Central memory CD8-positive, alpha-beta T cell (primary cell): ENCODE measurements around the gene DPY30.

Experiments
- ATAC-seq: fragments of 150-1000 bp; cut with Tn5 transposase; replicated peaks from 2 replicates; pipeline ENCODE4 v1.10.0; 2022; ENCODE audit warnings: mild to moderate bottlenecking, moderate FRiP score, moderate number of reproducible peaks; ENCODE audit not compliant: poor library complexity, severe bottlenecking; ENCODE audit errors: extremely low read depth
- DNase-seq, 2 donors: peaks; one replicate each; pipeline ENCODE4 v3.0.0; 2021; ENCODE audit warnings: low spot score in 2 of 2
- H3K27ac Mint-ChIP-seq: one replicate; pipeline ENCODE4 v1.8.0; 2022; ENCODE audit warnings: low read depth, mild to moderate bottlenecking, moderate library complexity, mixed read lengths
- H3K27me3 Mint-ChIP-seq: one replicate; pipeline ENCODE4 v1.8.0; 2022; ENCODE audit warnings: mixed read lengths
- H3K36me3 Mint-ChIP-seq: one replicate; pipeline ENCODE4 v1.8.0; 2022; ENCODE audit warnings: mild to moderate bottlenecking, moderate library complexity, mixed read lengths; ENCODE audit not compliant: insufficient read depth
- H3K4me1 Mint-ChIP-seq: one replicate; pipeline ENCODE4 v1.8.0; 2022; ENCODE audit warnings: mixed read lengths
- H3K4me3 Mint-ChIP-seq: one replicate; pipeline ENCODE4 v1.8.0; 2022; ENCODE audit warnings: mild to moderate bottlenecking, moderate library complexity, mixed read lengths
- H3K9me3 Mint-ChIP-seq: one replicate; pipeline ENCODE4 v1.8.0; 2022; ENCODE audit warnings: mixed read lengths

Gene DPY30

GRCh38 chr2:31980674-31981356 lies 58.8 kb downstream of the DPY30 start:
- H3K36me3 Mint-ChIP-seq, result no peaks in the 10 kb centered on the region
- ATAC-seq (peak; percentile 92), DNase-seq (no peak)
- H3K4me1 Mint-ChIP-seq, result peaks cover 39% of the 10 kb centered on the region
- no peaks in the 10 kb centered on the region for H3K27me3 Mint-ChIP-seq
- H3K4me3 Mint-ChIP-seq, result no peak overlapping the region
- H3K9me3 Mint-ChIP-seq, result no peaks in the 10 kb centered on the region
- H3K27ac Mint-ChIP-seq, result peak overlapping the region; percentile 69

GRCh38 chr2:31979956-31980355 lies 59.6 kb downstream of the DPY30 start:
- Mint-ChIP-seq H3K4me3 (no peak overlapping the region), H3K4me1 (peaks cover 39% of the 10 kb centered on the region), H3K36me3 (no peaks in the 10 kb centered on the region), H3K9me3 (no peaks in the 10 kb centered on the region), H3K27ac (no peak overlapping the region), H3K27me3 (no peaks in the 10 kb centered on the region)
- ATAC-seq, result no peak
- DNase-seq, result no peak

- H3K27ac Mint-ChIP-seq, result no peak overlapping the region
- H3K4me1 Mint-ChIP-seq, result peaks cover 38% of the 10 kb centered on the region
- peaks cover 2% of the 10 kb centered on the region for H3K36me3 Mint-ChIP-seq
- no peaks in the 10 kb centered on the region for H3K27me3 Mint-ChIP-seq
- DNase-seq (no peak), ATAC-seq (no peak)
- H3K9me3 Mint-ChIP-seq, result no peaks in the 10 kb centered on the region
- H3K4me3 Mint-ChIP-seq, result no peak overlapping the region
Measured at GRCh38 chr2:31979018-31979417, 60.6 kb downstream of the DPY30 start.

- Mint-ChIP-seq H3K9me3 (no peaks in the 10 kb centered on the region), H3K4me1 (peaks cover 40% of the 10 kb centered on the region), H3K36me3 (peaks cover 2% of the 10 kb centered on the region), H3K4me3 (no peak overlapping the region), H3K27me3 (no peaks in the 10 kb centered on the region), H3K27ac (no peak overlapping the region)
- DNase-seq, result no peak
- ATAC-seq, result no peak
Measured at GRCh38 chr2:31978436-31978835, 61.2 kb downstream of the DPY30 start.
